NCI-H82 (cell line): ENCODE data around the gene LAMTOR2.

Experiments
- DNase-seq: peaks from one replicate; lab custom pipeline; 2025; lab: John Stamatoyannopoulos, UW

LAMTOR2 gene

DNA sequence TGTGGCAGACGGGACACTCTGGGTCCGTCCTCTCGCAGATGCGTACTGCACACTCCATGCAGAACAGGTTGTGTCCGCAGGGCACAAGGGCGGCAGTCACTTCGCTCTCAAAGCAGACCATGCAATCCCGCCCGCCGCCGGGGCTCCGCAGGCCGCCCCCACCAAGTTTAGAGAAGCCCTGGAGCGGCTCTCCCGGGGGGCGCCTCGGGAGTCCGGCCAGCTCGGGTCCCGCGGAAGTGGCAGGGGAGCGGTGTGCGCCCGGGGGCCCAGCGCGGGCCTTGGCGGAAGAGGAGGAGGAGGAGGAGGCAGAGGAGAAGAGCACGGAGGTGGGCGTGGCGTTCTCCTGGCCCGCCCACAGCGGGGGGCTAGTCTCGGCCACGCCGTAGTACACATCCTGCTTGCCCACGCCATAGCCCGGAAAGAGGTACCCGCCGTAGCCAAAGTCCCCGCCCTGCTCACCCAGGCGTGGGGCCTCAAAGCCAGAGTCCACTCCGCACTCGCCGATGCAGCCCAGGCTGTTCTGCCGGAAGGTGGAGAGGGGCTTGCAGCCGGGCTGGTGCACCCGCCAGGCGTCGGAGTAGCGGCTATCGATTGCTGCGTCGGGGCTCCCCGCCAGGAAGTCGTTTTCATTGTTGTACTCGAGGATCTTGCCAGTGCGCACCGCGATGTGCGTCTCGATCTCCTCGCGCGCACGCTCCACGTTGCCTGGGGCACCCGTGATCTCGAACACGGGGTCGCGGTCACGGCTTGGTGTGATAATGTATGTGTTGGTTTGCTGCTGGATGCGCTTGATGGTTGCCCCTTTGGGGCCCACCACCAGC, 22.2 kb downstream of the LAMTOR2 start:
- DNase-seq, result no peak

DNA sequence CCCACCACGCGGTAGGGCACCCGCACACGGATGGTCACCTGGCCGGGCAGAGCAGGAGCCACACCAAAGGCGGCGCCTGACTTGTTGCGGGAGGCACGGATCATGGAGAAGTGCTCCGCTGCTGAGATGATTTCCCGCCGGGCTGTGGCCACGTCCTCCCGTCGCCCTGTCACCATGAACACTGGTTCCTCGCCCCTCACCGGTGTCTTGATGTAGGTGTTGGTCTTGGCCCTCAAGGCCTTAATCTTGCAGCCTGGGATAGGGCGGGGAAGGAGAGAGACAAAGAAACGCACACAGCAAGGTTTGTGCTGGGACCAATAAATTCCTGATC, 22.8 kb downstream of the LAMTOR2 start:
- DNase-seq, result no peak

DNA sequence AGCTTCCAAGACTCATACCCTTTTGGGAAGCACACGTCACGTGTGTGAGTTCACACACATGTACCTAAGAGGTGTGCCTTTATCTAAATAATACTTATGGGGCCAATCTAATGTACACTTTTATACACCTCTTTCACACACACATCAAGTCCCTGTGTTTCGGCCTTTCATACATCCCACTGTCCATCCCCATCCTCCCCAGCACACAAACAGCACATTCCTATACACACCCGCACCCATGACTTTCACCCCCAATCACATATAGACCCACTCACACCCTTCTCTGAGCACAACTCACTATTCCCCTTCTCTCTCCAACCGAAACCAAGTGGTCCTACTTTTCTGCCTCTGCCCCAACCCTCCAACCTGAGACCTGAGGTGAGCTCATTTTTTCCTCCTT, 24.1 kb downstream of the LAMTOR2 start:
- no peak for DNase-seq

- DNase-seq, result no peak
Observed at GRCh38 chr1:156079762-156080161, 25.2 kb downstream of the LAMTOR2 start.

DNA sequence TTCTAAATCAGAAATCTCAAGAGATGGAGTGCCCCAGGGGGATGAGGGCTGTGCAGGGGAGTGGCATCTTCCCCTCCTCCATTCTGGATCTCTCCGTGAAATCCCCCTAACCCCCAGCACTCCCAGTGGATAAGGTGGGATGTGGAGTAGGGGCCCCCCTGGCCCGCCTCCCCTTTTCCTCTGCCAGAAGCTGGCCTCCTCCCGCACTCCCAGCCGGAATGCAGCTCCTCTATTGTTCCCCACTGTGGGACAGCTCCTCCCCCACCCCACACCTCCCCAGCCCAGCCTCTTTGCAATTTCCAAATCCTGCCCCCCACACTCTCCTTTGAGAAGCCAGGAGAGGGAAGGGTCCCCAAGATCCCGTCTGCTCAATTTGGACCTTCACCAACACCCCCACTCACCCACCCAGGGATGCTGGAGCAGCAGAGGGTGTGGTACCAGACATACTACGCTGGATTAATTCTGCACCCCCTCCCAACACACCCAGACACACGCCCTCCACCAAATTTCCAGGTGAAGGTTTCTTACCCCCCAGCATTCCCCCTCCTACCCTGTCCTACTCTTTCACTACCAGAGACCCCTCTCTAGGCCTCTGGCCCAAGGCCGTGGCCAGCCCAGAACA, 25.8 kb downstream of the LAMTOR2 start:
- DNase-seq, result no peak

- no peak for DNase-seq
Observed at GRCh38 chr1:156080863-156081179, 26.2 kb downstream of the LAMTOR2 start.

DNA sequence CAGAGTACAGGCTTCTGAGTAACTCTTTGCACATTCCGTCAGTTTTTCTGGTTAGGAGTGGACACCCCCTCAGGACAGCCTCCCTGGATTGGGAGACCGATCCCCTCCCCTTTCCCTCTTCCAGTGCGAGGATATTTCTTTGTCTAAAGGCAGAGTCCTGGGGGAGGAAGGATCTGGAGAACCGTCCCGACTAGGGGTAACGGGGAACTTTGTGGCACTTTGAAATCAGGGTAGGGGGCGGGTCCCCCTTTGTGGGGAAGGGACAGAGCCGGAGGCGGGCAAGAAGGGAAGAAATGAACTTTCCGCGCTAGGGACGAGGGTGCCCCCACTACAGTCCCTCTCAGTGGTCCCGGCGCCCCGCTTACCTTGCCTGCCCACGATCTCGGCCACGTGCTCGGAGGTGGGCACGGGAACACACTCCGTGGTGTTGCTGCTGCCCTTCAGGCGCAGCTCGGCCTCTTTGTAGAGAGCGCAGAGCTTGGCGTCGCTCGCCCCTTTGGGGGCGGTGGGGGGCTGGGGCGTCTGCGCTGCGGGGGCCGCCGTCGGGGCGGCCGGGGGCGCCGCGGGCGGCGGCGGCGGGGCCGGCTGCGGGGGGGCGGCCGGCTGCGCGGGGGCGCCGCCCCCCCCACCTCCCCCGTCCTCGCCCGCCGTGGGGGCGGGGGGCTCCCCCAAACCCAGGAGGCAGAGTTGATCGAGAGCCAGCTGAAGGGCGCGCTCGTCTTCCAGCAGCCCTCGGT, 26.8 kb downstream of the LAMTOR2 start:
- DNase-seq, result peak; percentile 58

- peak; percentile 82 for DNase-seq
Observed at GRCh38 chr1:156081917-156082308, 27.3 kb downstream of the LAMTOR2 start.

GRCh38 chr1:156082309-156083091, 27.9 kb downstream of the LAMTOR2 start, which contains the start of gene MEX3A:
Gene MEX3A, minus strand, starts transcription at chr1:156082465. Its CDS starts 467 bp downstream, at chr1:156081998.
- peak; percentile 96 for DNase-seq

- peak; percentile 79 for DNase-seq
Observed at GRCh38 chr1:156083800-156084790, 29.5 kb downstream of the LAMTOR2 start.

DNA sequence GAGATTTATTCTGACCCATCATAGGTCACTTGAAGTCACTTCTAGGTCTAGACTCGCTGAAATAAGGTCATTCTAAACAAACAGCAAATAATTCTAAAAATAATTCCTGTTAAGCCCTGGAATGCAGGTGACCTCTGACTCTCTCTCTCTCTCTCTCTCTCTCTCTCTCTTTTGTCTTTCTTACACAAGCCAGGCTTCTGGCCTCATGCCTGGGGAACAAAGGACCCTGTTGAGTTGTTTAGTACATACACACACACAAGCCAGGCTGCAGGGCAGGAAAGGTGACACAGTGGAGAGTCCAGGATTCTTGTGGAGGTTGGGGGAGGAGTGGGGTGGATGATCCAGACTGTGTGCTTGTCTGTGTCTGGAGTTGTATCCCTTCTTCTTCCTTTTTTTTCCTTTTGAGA, 31.7 kb downstream of the LAMTOR2 start:
- DNase-seq, result no peak

GRCh38 chr1:156089704-156090103, 35.1 kb downstream of the LAMTOR2 start:
- DNase-seq, result peak; percentile 99

- DNase-seq, result peak; percentile 70
Observed at GRCh38 chr1:156090138-156090839, 35.7 kb downstream of the LAMTOR2 start.

GRCh38 chr1:156090840-156091188, 36.2 kb downstream of the LAMTOR2 start:
- DNase-seq, result peak; percentile 97

DNA sequence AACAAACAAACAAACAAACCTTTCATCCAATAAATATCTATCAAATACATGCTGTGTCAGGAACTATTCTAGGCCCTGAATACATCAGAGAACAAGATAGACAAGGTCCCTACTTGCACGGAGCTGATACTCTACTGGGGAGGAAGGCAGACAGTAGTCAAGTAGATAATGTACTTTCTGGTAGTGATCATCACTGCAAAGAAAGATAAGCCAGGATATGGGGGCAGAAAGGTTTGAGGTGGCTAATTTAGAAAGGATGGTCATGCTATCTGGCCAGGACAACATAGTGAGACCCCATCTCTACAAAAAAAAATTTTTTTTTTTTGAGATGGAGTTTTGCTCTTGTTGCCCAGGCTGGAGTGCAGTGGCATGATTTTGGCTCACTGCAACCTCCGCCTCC, 37.0 kb downstream of the LAMTOR2 start:
- DNase-seq, result no peak

DNA sequence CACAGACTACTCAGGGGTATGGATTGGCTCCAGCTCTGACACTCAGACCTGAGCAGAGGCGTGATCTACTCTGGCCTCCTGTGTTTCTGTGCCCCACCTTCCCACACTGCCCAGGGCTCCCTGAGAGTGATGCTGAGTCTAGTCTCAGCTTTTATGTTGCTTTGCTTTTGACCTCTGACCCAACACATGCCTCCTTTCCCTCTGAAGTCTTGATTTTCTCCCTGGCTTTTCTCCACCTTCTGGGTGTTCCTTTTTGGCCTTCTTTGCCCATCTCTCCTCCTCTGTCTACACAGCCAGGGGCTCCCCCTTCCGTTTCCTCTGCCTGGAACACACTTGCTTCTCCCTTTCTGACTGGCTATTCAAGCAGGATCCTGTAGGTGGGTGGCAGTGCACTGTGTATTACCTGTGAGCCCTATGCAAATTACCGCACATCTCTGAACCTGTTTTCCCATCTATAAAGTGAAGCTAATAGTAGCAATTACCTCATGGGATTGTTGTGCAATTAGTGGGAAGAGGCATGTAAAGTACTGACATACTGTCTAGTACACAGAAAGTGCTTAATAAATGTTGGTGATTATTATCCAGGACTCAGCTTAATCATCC, 41.4 kb downstream of the LAMTOR2 start:
- DNase-seq, result no peak

GRCh38 chr1:156096640-156097391, 42.2 kb downstream of the LAMTOR2 start:
- DNase-seq, result peak; percentile 93

DNA sequence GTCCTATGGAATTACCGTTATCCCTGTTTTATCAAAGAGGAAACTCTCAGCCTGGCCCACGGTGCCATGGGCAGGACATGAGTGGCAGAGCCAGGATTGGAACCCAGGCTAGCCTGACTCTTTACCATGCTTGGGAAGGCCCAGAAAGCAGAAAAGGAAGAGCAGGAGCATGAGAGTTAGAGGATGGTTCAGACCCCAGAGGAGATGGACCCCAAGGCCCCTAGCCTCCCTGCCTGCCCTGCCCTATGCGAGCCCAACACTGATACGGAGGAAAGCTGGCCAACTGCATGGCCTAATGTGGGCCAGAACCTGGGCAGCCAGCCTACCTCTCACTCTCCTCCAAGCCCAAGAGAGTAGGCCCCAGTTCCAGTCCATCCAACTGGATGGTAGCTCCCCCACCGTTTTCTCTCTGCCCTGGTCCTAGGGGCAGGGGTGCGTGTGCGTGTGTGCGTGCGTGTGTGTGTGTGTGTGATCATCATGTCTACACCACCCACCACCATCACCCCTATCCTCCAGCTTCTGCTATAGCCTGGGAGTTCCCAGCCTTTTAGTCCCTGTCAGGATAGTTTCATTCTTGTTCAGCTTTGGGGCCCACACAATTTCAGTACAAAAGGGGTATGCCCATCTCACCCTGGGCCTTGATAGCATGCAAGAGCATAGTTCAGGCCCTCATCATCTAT, 43.1 kb downstream of the LAMTOR2 start:
- DNase-seq, result no peak

- no peak for DNase-seq
Observed at GRCh38 chr1:156098784-156099183, 44.2 kb downstream of the LAMTOR2 start.
